Lower leg skin (tissue), 3 donors: ENCODE measurements around the gene ALDH1B1.

Experiments
- POLR2A ChIP-seq, 2 donors: fragments of 450-650 bp; IDR thresholded peaks; one replicate each; pipeline ENCODE4 v1.6.1; 2016 to 2017; ENCODE audit warnings: antibody characterized with exemption in 2 of 2, mild to moderate bottlenecking in 1 of 2, moderate library complexity in 1 of 2
- TF ChIP-seq, protein P1 (sequence below), 3 donors: fragments of 450-650 bp; IDR thresholded peaks; one replicate each; pipeline ENCODE4 v1.5.1; 2016; ENCODE audit warnings: antibody characterized with exemption in 3 of 3, mild to moderate bottlenecking in 3 of 3, moderate library complexity in 2 of 3

DNA sequence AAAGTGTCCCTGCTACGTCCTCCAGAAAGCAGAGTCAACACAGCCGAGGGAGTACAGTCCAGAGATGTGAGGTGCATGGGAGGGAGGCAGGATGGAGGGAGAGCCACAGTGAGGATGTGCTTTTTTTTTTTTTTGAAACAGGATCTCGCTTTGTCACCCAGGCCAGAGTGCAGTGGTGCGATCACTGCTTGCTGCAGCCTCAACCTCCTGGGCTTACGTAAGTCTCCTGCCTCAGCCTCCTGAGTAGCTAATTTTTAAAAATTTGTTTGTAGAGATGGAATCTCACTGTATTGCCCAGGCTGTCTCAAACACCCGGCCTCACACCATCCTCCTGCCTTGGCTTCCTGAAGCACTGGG is 33.2 kb upstream of the ALDH1B1 start:
- TF ChIP-seq, protein P1, sequence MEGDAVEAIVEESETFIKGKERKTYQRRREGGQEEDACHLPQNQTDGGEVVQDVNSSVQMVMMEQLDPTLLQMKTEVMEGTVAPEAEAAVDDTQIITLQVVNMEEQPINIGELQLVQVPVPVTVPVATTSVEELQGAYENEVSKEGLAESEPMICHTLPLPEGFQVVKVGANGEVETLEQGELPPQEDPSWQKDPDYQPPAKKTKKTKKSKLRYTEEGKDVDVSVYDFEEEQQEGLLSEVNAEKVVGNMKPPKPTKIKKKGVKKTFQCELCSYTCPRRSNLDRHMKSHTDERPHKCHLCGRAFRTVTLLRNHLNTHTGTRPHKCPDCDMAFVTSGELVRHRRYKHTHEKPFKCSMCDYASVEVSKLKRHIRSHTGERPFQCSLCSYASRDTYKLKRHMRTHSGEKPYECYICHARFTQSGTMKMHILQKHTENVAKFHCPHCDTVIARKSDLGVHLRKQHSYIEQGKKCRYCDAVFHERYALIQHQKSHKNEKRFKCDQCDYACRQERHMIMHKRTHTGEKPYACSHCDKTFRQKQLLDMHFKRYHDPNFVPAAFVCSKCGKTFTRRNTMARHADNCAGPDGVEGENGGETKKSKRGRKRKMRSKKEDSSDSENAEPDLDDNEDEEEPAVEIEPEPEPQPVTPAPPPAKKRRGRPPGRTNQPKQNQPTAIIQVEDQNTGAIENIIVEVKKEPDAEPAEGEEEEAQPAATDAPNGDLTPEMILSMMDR (IDR thresholded peaks at IDR 0.05) = no peak
- no peak for TF ChIP-seq POLR2A (IDR thresholded peaks at IDR 0.05)
